ENCODE data around the gene FIBP.

Gene FIBP

DNA sequence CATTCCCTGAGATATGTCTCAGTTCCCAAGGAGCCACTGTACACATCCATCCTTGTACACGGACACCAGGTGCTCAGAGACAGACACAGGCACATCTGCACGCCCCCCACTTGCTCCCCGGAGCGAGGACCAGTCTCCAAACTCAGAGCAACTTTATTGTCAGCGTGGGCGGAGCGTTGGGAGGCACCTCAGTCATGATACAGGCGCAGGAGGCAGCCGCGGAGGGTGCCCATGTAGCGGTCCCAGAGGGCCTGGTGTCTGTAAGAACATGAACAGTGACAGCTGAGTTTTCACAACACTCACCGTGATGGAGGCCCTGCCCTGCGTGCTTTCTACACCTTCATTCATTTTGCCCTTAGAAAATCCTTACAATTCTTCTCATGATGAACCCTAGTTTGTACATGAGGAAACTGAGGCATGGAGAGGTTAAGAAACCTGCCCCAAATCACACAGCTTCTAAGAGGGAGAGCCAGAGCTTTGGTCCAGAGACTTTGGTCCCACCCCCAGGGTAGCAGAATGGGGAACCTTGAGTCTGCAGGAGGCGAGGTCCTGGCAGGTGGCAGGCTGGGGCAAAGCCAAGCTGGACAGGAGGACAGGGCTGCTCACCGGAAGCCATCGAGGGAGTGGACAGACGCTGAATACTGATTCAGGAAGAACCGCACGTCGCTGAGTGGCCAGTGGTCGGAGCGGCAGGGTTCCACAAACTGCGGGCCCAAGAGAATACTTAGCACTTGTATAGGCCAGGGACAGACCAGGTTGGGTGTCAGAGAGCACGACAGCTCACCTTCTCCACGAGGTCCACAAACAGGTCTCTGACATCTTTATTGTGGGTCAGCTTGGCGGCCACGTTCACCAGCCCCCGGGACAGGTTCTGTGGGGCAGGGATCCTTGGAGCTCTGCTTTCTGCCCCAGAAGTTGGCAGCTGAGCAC is 4.2 kb downstream of the FIBP start:
- no peaks in the 10 kb centered on the region for H3K27me3 ChIP-seq (ENCODE audit: insufficient read depth, poor library complexity, severe bottlenecking)
- peaks cover 38% of the 10 kb centered on the region for H3K36me3 ChIP-seq (ENCODE audit: low read depth)
- H3K9me3 ChIP-seq (ENCODE audit: severe bottlenecking) = no peaks in the 10 kb centered on the region
- DNase-seq (ENCODE audit: low spot score) = no peak
- no peak for ATAC-seq (ENCODE audit: low read depth)
- H3K27ac ChIP-seq (ENCODE audit: poor library complexity, severe bottlenecking) = no peak overlapping the region
- no peaks in the 10 kb centered on the region for H3K4me1 ChIP-seq (ENCODE audit: insufficient read depth, poor library complexity, severe bottlenecking)
- no peak overlapping the region for H3K4me3 ChIP-seq (ENCODE audit: severe bottlenecking)
- TF ChIP-seq, protein P1, sequence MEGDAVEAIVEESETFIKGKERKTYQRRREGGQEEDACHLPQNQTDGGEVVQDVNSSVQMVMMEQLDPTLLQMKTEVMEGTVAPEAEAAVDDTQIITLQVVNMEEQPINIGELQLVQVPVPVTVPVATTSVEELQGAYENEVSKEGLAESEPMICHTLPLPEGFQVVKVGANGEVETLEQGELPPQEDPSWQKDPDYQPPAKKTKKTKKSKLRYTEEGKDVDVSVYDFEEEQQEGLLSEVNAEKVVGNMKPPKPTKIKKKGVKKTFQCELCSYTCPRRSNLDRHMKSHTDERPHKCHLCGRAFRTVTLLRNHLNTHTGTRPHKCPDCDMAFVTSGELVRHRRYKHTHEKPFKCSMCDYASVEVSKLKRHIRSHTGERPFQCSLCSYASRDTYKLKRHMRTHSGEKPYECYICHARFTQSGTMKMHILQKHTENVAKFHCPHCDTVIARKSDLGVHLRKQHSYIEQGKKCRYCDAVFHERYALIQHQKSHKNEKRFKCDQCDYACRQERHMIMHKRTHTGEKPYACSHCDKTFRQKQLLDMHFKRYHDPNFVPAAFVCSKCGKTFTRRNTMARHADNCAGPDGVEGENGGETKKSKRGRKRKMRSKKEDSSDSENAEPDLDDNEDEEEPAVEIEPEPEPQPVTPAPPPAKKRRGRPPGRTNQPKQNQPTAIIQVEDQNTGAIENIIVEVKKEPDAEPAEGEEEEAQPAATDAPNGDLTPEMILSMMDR (IDR thresholded peaks at IDR 0.05; ENCODE audit: poor library complexity, severe bottlenecking) = no peak

DNA sequence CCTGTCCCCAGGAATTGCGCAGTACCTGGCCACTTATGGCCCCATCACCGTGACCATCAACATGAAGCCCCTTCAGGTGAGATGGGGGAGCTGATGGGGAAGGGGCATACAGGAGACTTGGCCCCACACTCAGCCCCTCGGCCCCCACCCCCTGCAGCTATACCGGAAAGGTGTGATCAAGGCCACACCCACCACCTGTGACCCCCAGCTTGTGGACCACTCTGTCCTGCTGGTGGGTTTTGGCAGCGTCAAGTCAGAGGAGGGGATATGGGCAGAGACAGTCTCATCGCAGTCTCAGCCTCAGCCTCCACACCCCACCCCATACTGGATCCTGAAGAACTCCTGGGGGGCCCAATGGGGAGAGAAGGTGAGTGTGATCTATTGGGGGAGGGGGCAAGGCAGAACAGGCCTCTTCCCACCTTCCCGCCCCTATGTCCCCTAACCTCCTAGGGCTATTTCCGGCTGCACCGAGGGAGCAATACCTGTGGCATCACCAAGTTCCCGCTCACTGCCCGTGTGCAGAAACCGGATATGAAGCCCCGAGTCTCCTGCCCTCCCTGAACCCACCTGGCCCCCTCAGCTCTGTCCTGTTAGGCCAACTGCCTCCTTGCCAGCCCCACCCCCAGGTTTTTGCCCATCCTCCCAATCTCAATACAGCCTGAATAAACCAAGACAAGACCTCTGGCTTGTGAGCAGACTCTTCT is 5.1 kb downstream of the FIBP start:
- Histone ChIP-seq H3K27ac (ENCODE audit: poor library complexity, severe bottlenecking) (no peak overlapping the region), H3K4me3 (ENCODE audit: severe bottlenecking) (no peak overlapping the region), H3K4me1 (ENCODE audit: insufficient read depth, poor library complexity, severe bottlenecking) (no peaks in the 10 kb centered on the region), H3K27me3 (ENCODE audit: insufficient read depth, poor library complexity, severe bottlenecking) (no peaks in the 10 kb centered on the region), H3K36me3 (ENCODE audit: low read depth) (peaks cover 38% of the 10 kb centered on the region), H3K9me3 (ENCODE audit: severe bottlenecking) (no peaks in the 10 kb centered on the region)
- no peak for DNase-seq (ENCODE audit: low spot score)
- no peak for ATAC-seq (ENCODE audit: low read depth)
- TF ChIP-seq, protein P1 (IDR thresholded peaks at IDR 0.05; ENCODE audit: poor library complexity, severe bottlenecking) = no peak

DNA sequence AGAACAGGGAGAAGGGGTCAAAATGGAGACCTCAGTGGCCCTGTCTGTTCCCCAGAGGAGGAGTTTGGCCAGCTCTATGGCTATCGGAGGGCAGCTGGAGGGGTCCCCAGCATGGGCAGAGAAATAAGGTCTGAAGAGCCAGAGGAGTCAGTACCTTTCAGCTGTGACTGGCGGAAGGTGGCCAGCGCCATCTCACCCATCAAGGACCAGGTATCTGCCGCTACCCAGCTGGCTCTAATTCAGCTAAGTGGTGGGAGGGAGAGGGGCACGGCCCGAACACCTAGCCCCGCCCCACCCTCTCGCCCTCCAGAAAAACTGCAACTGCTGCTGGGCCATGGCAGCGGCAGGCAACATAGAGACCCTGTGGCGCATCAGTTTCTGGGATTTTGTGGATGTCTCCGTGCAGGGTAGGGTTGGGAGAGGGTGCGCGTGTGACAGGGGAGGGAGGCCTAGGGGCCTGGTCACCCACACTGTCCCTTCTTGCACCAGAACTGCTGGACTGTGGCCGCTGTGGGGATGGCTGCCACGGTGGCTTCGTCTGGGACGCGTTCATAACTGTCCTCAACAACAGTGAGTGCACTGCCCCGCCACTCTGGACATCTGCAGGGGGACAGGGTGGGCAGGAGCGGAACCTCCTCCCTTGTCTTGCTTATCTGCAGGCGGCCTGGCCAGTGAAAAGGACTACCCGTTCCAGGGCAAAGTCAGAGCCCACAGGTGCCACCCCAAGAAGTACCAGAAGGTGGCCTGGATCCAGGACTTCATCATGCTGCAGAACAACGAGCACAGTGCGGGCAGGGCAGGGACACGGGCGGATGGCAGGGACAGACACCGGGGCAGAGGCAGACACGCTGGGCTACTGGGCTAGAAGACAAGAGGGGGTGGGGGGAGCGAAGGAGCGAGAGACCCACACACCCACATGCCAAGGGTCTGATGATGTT is 5.9 kb downstream of the FIBP start:
- Histone ChIP-seq H3K36me3 (ENCODE audit: low read depth) (peaks cover 38% of the 10 kb centered on the region), H3K9me3 (ENCODE audit: severe bottlenecking) (no peaks in the 10 kb centered on the region), H3K4me3 (ENCODE audit: severe bottlenecking) (no peak overlapping the region), H3K27me3 (ENCODE audit: insufficient read depth, poor library complexity, severe bottlenecking) (no peaks in the 10 kb centered on the region), H3K27ac (ENCODE audit: poor library complexity, severe bottlenecking) (no peak overlapping the region), H3K4me1 (ENCODE audit: insufficient read depth, poor library complexity, severe bottlenecking) (no peaks in the 10 kb centered on the region)
- TF ChIP-seq, protein P1 (IDR thresholded peaks at IDR 0.05; ENCODE audit: poor library complexity, severe bottlenecking) = no peak
- DNase-seq (ENCODE audit: low spot score) = peak; percentile 58
- no peak for ATAC-seq (ENCODE audit: low read depth)

DNA sequence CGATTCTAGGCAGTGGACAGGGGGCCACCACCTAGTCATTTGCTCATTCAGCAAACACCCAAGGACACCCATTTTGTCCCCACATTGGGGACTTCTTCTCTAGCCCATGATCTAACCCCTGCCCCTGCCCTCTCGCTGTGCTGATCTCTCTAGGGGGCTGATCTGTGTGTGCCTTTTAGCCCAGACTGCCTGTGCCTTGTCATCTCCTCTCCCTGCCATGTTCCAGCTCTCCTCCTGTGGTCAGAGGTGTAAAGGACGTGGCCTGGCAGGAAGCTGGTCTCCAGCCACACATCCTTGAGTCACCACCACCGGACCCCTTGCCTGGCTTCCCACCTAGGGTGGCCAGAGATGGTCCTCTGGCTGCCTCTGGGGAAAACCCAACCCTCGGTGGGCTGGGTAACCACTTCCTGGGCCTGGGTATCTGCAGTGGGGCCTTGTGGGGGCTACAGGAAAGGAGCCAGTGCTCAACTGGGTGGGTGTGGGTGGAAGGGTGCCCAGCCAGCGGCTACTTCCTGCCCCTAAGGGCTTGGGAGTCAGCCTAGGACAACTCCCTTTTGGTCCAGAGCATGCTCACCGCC is 7.3 kb downstream of the FIBP start:
- Histone ChIP-seq H3K4me1 (ENCODE audit: insufficient read depth, poor library complexity, severe bottlenecking) (no peaks in the 10 kb centered on the region), H3K4me3 (ENCODE audit: severe bottlenecking) (no peak overlapping the region), H3K27me3 (ENCODE audit: insufficient read depth, poor library complexity, severe bottlenecking) (no peaks in the 10 kb centered on the region), H3K27ac (ENCODE audit: poor library complexity, severe bottlenecking) (peak overlapping the region; percentile 1), H3K9me3 (ENCODE audit: severe bottlenecking) (no peaks in the 10 kb centered on the region), H3K36me3 (ENCODE audit: low read depth) (peaks cover 28% of the 10 kb centered on the region)
- no peak for ATAC-seq (ENCODE audit: low read depth)
- TF ChIP-seq, protein P1 (IDR thresholded peaks at IDR 0.05; ENCODE audit: poor library complexity, severe bottlenecking) = no peak
- DNase-seq (ENCODE audit: low spot score) = peak; percentile 52
